GM12874 (cell line): ENCODE measurements around the gene PRKG1.

ENCODE experiments used
- CTCF ChIP-seq: IDR thresholded peaks from 2 replicates; pipeline ENCODE4 v1.5.1; 2011; ENCODE audit warnings: low read depth, mild to moderate bottlenecking, control low read depth, low read length, moderate library complexity; ENCODE audit not compliant: insufficient read depth

The PRKG1 gene

GRCh38 chr10:52331638-52332364 lies 1257.5 kb downstream of the PRKG1 start:
- TF ChIP-seq CTCF, result no peak

DNA sequence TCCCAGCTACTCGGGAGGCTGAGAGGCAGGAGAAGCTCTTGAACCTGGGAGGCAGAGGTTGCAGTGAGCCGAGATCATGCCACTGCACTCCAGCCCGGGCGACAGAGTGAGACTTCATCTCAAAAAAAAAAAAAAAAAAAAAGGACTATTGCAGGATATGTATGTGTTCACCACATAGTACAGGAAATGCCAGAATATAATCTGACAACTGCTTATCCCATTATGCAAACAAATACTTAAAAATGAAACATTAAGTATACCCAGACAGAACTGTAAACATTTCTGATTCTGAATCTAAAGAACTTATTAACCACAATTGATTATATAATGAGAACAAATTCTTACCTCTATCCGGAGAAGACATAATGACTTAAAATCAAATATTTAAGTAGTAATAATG lies 1258.5 kb downstream of the PRKG1 start:
- TF ChIP-seq CTCF, result no peak

DNA sequence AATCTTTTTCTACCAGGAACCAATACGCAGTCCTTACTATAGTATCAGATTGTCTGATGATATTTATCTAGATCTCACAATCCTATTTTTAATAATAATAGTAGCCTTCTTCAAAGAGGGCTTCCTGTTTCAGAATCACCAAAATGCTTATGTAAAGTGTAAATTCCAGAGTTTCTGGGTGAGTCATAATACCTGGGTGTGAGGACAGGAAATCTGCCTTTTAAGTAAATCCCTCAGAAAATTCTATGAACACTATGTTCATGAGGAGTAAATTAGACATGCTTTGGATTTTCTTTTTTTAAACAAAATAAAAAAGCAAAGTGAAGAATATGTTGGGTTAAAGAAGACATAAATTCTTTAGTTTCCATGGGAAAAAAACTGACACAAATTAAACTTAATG lies 1260.3 kb downstream of the PRKG1 start:
- no peak for TF ChIP-seq CTCF

GRCh38 chr10:52335665-52336064 lies 1261.4 kb downstream of the PRKG1 start:
- no peak for TF ChIP-seq CTCF

GRCh38 chr10:52337225-52337624 lies 1262.9 kb downstream of the PRKG1 start:
- no peak for TF ChIP-seq CTCF

- no peak for TF ChIP-seq CTCF
Measured at GRCh38 chr10:52343439-52343838, 1269.2 kb downstream of the PRKG1 start.

GRCh38 chr10:52346394-52347326 lies 1272.4 kb downstream of the PRKG1 start:
- TF ChIP-seq CTCF, result no peak
